Common myeloid progenitor, CD34-positive (primary cell): ENCODE results near the gene MTAP.
"Not testable (repeated sequence)": the region's sequence is repeated elsewhere in the genome, so short reads cannot be mapped to it uniquely, and the experiment has no call there.

Experiments used
- CTCF ChIA-PET: fragments of 350-600 bp; sonication (Branson Sonifier 250); formaldehyde crosslinking; loops from one replicate; lab custom pipeline; 2021; ENCODE audit warnings: antibody characterized with exemption; lab: Charles Lee
- POLR2A ChIA-PET: fragments of 350-600 bp; sonication (Branson Sonifier 250); formaldehyde crosslinking; loops from one replicate; lab custom pipeline; 2021; ENCODE audit warnings: antibody characterized with exemption; lab: Charles Lee
- DNase-seq, 3 donors: peaks; one replicate each; pipeline versions ENCODE4 v3.0.0 to v3.0.0-alpha.2; 2013
- H3K27ac ChIP-seq, 2 experiments: 1 replicate in 1 of 2; 2 replicates in 1 of 2; pipeline ENCODE4 v1.7.0; 2013; ENCODE audit warnings: inconsistent platforms in 2 of 2, low read length in 2 of 2, mild to moderate bottlenecking in 2 of 2, low read depth in 1 of 2, moderate library complexity in 1 of 2; ENCODE audit not compliant: severe bottlenecking in 2 of 2, insufficient read depth in 1 of 2, poor library complexity in 1 of 2
- H3K27me3 ChIP-seq, 5 experiments: replicated peaks in 2 of 5; 1 replicate in 3 of 5; 2 replicates in 2 of 5; pipeline versions ENCODE4 v1.6.1 to v1.7.0; 2013; ENCODE audit warnings: low read length in 4 of 5, mild to moderate bottlenecking in 2 of 5, moderate library complexity in 2 of 5, inconsistent platforms in 1 of 5; ENCODE audit not compliant: insufficient read depth in 5 of 5, control insufficient read depth in 4 of 5
- H3K36me3 ChIP-seq, 4 experiments: 1 replicate in 2 of 4; 2 replicates in 2 of 4; pipeline versions ENCODE4 v1.6.1 to v1.7.0; 2013; ENCODE audit warnings: low read length in 3 of 4, control low read depth in 1 of 4, mild to moderate bottlenecking in 1 of 4; ENCODE audit not compliant: control insufficient read depth in 4 of 4, insufficient read depth in 4 of 4
- H3K4me1 ChIP-seq, 4 experiments: 1 replicate in 3 of 4; 2 replicates in 1 of 4; pipeline versions ENCODE4 v1.6.1 to v1.7.1; 2013; ENCODE audit warnings: low read length in 3 of 4, mild to moderate bottlenecking in 3 of 4, control low read depth in 1 of 4, inconsistent platforms in 1 of 4, moderate library complexity in 1 of 4; ENCODE audit not compliant: control insufficient read depth in 4 of 4, insufficient read depth in 4 of 4; ENCODE audit errors: control extremely low read depth in 1 of 4
- H3K4me3 ChIP-seq, 7 experiments: 1 replicate in 4 of 7; 2 replicates in 3 of 7; pipeline versions ENCODE4 v1.5.1 to v1.7.0; 2013; ENCODE audit warnings: mild to moderate bottlenecking in 7 of 7, low read length in 6 of 7, moderate library complexity in 6 of 7, inconsistent platforms in 2 of 7, low read depth in 2 of 7, control low read depth in 1 of 7; ENCODE audit not compliant: insufficient read depth in 4 of 7, control insufficient read depth in 1 of 7; ENCODE audit errors: extremely low read depth in 1 of 7
- H3K9me3 ChIP-seq, 5 experiments: 1 replicate in 4 of 5; 2 replicates in 1 of 5; pipeline versions ENCODE4 v1.6.1 to v1.7.1; 2013; ENCODE audit warnings: low read length in 4 of 5, mild to moderate bottlenecking in 2 of 5, inconsistent platforms in 1 of 5, low read depth in 1 of 5, moderate library complexity in 1 of 5; ENCODE audit not compliant: control insufficient read depth in 4 of 5, insufficient read depth in 2 of 5; ENCODE audit errors: control extremely low read depth in 1 of 5
- WGBS: methylation state at CpG from one replicate; pipeline ENCODE4 v1.1.5; 2013; ENCODE audit not compliant: insufficient coverage; 5-methylcytosine and 5-hydroxymethylcytosine counted together

Gene MTAP

DNA sequence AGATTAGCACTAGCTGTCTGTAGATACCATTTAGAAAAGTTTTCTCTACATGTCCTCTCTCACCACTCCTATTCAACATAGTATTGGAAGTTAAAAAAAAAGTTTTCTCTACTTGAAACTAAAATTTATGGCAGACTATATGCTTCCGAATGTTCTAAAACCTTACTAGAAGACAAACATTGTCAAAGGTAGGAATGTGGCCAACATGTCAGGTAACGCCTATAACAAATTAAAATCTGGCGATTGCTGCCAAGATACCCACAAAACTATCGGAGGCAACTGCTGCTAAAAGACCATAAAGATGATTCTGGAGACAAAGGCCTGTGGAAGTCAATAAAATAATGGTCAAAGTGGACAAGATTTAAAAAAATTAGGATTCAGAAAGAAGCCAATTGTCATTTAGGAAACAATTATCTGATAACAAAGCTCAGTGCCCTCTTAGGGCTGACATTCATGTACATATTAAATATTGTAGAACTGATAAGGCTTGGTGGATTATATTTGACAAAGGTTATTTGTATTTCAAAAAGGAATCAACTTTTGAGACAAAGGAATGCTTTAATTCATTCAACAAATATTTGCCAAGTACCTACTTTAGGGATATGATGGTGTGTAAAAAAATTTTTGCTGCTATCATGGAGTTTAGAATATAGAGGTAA is 139.0 kb downstream of the MTAP start:
- H3K4me1 ChIP-seq = no peaks in the 10 kb centered on the region
- POLR2A ChIA-PET = no interaction called here
- H3K36me3 ChIP-seq = no peaks in the 10 kb centered on the region
- peaks cover 0 to 3% (median 0%) of the 10 kb centered on the region in 5 experiments for H3K9me3 ChIP-seq
- peaks cover 0 to 6% (median 3%) of the 10 kb centered on the region in 5 experiments for H3K27me3 ChIP-seq
- CTCF ChIA-PET = no interaction called here
- WGBS = 96% methylated on average over 4 of the region's 4 CpGs
- H3K27ac ChIP-seq = no peak overlapping the region
- H3K4me3 ChIP-seq = no peak overlapping the region
- no peak for DNase-seq

DNA sequence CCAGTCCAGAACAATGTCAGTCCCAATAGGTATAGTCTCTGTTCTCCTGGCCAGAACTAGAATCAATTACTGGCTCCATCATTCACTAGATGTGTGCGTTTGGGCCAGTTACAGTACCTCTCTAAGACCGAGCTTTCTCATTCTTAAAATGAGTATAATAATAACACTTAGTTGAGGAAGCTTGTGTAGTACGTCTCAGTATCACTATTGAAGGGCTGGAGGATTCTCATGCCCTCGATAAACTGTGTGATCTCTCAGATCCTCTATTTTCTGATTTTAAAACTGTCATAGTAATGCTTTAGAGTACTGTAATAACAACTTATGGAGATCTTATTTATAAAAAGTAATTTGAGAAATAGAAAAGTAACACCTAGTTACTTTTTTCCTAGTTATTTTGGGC is 141.0 kb downstream of the MTAP start:
- DNase-seq = no peak
- ChIA-PET CTCF (no interaction called here), POLR2A (no interaction called here)
- Histone ChIP-seq H3K36me3 (no peaks in the 10 kb centered on the region), H3K4me1 (no peaks in the 10 kb centered on the region), H3K27me3 (peaks cover 0 to 6% (median 4%) of the 10 kb centered on the region in 5 experiments), H3K4me3 (no peak overlapping the region), H3K27ac (no peak overlapping the region), H3K9me3 (peaks cover 0 to 5% (median 0%) of the 10 kb centered on the region in 5 experiments)
- WGBS = 100% methylated on average over 1 of the region's 4 CpGs

DNA sequence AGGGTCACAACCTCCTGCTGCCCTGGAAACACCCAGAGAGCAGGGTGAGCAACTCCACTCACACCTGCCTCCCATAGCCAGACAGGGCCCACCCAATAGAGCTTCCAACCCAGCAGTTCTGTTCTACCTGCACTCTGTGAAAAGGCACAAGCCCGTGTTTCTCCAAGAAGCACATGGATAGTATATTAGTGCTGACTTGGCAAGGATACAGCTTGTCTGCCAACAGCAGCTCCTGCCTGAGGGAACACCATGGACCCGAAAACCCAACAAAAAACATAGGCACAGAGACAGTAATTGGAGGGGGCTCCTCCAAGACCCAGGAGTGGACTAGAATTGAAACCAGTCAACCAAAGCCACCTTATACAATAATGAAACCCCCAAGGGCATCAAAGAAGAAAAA is 143.2 kb downstream of the MTAP start:
- 100% methylated on average over 1 of the region's 2 CpGs for WGBS
- ChIA-PET POLR2A (no interaction called here), CTCF (no interaction called here)
- Histone ChIP-seq H3K27me3 (peaks cover 0 to 6% (median 4%) of the 10 kb centered on the region in 5 experiments), H3K36me3 (no peaks in the 10 kb centered on the region), H3K27ac (no peak overlapping the region), H3K4me1 (no peaks in the 10 kb centered on the region), H3K4me3 (no peak overlapping the region), H3K9me3 (peaks cover 0 to 5% (median 0%) of the 10 kb centered on the region in 5 experiments)
- DNase-seq = no peak

DNA sequence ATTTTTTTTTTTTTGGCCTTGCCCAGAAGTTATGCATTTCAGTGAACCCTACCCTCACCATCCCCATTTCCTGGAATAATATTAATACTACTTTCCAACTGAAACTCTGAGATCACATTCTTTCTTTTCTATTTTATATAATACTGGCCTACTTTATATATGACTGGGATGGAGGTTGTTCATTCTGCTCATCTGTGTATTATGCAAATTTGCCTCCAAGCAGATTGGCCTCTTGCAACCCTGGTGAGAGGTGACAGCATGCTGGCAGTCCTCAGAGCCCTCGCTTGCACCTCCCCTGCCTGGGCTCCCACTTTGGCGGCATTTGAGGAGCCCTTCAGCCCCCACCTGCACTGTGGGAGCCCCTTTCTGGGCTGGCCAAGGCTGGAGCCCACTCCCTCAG is 156.4 kb downstream of the MTAP start:
- H3K9me3 ChIP-seq = peaks cover 0 to 6% (median 2%) of the 10 kb centered on the region in 5 experiments
- H3K36me3 ChIP-seq = no peaks in the 10 kb centered on the region
- no peaks in the 10 kb centered on the region for H3K4me1 ChIP-seq
- ChIA-PET POLR2A (no interaction called here), CTCF (no interaction called here)
- H3K27me3 ChIP-seq = peaks cover 6 to 41% (median 18%) of the 10 kb centered on the region in 5 experiments
- 100% methylated on average over 1 of the region's 2 CpGs for WGBS
- H3K27ac ChIP-seq = no peak overlapping the region
- no peak for DNase-seq
- H3K4me3 ChIP-seq = no peak overlapping the region

DNA sequence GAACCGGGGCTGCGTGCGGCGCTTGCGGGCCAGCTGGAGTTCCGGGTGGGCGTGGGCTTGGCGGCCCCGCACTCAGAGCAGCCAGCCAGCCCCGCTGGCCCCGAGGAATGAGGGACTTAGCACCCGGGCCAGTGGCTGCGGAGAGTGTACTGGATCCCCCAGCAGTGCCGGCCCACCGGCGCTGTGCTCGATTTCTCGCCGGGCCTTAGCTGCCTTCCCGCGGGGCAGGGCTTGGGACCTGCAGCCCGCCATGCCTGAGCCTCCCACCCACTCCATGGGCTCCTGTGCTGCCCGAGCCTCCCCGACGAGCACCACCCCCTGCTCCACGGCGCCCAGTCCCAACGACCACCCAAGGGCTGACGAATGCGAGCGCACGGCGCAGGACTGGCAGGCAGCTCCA is 156.8 kb downstream of the MTAP start:
- DNase-seq, H3K36me3 ChIP-seq, H3K27ac ChIP-seq, POLR2A ChIA-PET, H3K9me3 ChIP-seq, CTCF ChIA-PET, H3K4me1 ChIP-seq, H3K4me3 ChIP-seq: not testable (repeated sequence)
- 96% methylated on average over 12 of the region's 33 CpGs for WGBS
- peaks cover 8 to 45% (median 23%) of the 10 kb centered on the region in 5 experiments for H3K27me3 ChIP-seq

DNA sequence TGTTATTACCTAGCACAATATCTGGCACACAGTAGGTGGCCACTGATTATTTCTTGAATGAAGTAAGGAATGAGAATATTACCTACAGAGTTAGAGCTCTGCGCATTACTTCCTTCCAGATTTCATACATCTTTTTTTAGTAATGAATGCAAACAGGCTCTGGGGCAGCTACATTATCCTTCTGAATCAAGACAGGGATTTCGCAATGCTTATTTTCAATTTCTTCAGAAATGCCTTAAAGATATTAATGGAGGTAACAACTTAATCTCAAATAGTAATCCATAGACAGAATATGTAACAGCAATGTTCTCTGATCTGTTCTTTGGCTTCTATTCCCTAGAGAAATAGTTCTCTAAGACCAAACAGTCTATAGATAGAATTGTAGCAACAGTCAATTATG is 159.1 kb downstream of the MTAP start:
- H3K27me3 ChIP-seq = peaks cover 17 to 65% (median 27%) of the 10 kb centered on the region in 5 experiments
- POLR2A ChIA-PET = no interaction called here
- CTCF ChIA-PET = no interaction called here
- H3K36me3 ChIP-seq = no peaks in the 10 kb centered on the region
- peaks cover 0 to 11% (median 10%) of the 10 kb centered on the region in 4 experiments for H3K4me1 ChIP-seq
- H3K27ac ChIP-seq = no peak overlapping the region
- no peak overlapping the region for H3K4me3 ChIP-seq
- no peak for DNase-seq
- H3K9me3 ChIP-seq = peaks cover 0 to 6% (median 2%) of the 10 kb centered on the region in 5 experiments
- WGBS = no CpG with 5 or more reads among the region's 2 CpGs

DNA sequence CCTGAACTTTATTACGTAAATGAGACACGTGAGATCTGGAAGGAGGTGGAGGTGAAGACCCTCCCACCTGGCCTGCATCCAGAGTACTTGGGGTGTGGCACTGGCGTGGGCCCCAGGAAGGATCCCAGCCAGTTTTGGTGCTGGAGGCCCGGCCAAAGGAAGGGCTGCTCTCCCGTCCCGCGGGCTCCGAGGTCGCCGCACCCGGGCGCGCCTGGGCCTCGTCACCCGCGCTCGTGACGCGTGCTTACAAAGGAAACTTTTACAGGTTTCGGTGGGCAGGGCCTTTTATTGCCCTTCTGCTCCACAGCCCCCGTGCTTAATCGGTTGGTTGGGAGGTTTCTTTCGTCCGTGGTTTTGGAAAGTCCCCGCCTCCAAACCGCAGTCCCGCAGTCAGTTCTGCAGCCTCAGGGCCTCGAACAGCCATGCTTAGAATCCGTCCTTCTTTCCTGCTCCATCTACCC is 162.5 kb downstream of the MTAP start:
- peaks cover 0 to 28% (median 15%) of the 10 kb centered on the region in 4 experiments for H3K4me1 ChIP-seq
- H3K27me3 ChIP-seq = peaks cover 35 to 93% (median 50%) of the 10 kb centered on the region in 5 experiments
- 1% methylated on average over 20 of the region's 29 CpGs for WGBS
- ChIA-PET POLR2A (no interaction called here), CTCF (interaction anchor here (0.7 kb wide), 1 partner anchor 136 kb away, joined by 3 read pairs; no protein-coding TSS in a partner anchor)
- H3K4me3 ChIP-seq = peak overlapping the region in 4 of 7 experiments; percentile 32 to 54 (median 48)
- no peak overlapping the region for H3K27ac ChIP-seq
- DNase-seq = peak; percentile 64 to 92 (median 90)
- peaks cover 0 to 18% (median 9%) of the 10 kb centered on the region in 5 experiments for H3K9me3 ChIP-seq
- H3K36me3 ChIP-seq = no peaks in the 10 kb centered on the region
